Tibial artery (tissue), 4 donors: ENCODE measurements around the gene RAN.
A peak's percentile ranks its signal among the peaks of the same experiment; 100 is the strongest.

Experiments used
- DNase-seq, 2 donors: peaks; one replicate each; pipeline ENCODE4 v3.0.0-alpha.2; 2019
- H3K27ac ChIP-seq, 2 donors: fragments of 200-600 bp; sonication (generic) in 1 of 2; 1 replicate in 1 of 2; 2 replicates in 1 of 2; pipeline ENCODE4 v1.5.1; 2018 to 2019; ENCODE audit warnings: mild to moderate bottlenecking in 1 of 2
- H3K27me3 ChIP-seq, 2 donors: fragments of 200-600 bp; sonication (generic) in 1 of 2; one replicate each; pipeline versions ENCODE4 v1.5.1 to v1.6.0; 2016 to 2019
- H3K36me3 ChIP-seq, 3 donors: fragments of 200-600 bp; sonication (generic) in 2 of 3; one replicate each; pipeline ENCODE4 v1.5.1; 2016 to 2019; ENCODE audit warnings: mild to moderate bottlenecking in 2 of 3
- H3K4me1 ChIP-seq, 4 donors: fragments of 200-600 bp; sonication (generic) in 2 of 4; 1 replicate in 3 of 4; 2 replicates in 1 of 4; pipeline ENCODE4 v1.5.1; 2016 to 2019
- H3K4me3 ChIP-seq, 2 donors: fragments of 200-600 bp; sonication (generic) in 1 of 2; 1 replicate in 1 of 2; 2 replicates in 1 of 2; pipeline ENCODE4 v1.5.1; 2018 to 2019; ENCODE audit warnings: mild to moderate bottlenecking in 2 of 2
- H3K9me3 ChIP-seq, 3 donors: fragments of 200-600 bp; sonication (generic) in 1 of 3; one replicate each; pipeline ENCODE4 v1.5.1; 2016 to 2019
- CTCF ChIP-seq, 2 experiments: fragments of 200-600 bp in 1 of 2; fragments of 450-650 bp in 1 of 2; IDR thresholded peaks; one replicate each; pipeline ENCODE4 v1.5.1; 2017 to 2019; ENCODE audit warnings: antibody characterized with exemption in 2 of 2, mild to moderate bottlenecking in 1 of 2, moderate library complexity in 1 of 2
- intact Hi-C: fragments of 100-400 bp; cut with DNase I; formaldehyde crosslinking; loops from one replicate; pipeline ENCODE4 v1.15.0; 2023; ENCODE audit warnings: low total_unique reads

RAN gene

DNA sequence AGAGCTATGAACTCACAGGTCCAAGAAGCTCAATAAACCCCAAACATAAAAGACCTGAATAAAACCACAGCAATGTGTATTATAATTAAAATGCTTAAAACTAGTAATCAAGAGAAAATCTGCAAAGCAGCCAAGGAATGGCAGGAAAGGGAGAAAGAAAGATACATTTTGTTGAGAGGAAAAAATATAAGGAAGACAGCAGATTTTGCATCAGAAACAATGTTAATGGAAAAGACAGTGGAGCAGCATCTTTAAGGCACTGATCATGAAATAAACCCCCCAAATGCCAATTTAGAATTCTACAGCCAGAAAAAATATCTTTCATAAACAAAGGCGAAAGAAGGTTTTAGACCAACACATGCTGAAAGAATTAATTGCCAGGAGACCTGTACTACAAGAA is 39.3 kb downstream of the RAN start:
- no peak for TF ChIP-seq CTCF (IDR thresholded peaks at IDR 0.05)
- Histone ChIP-seq H3K4me3 (no peak overlapping the region), H3K36me3 (no peaks in the 10 kb centered on the region), H3K27ac (no peak overlapping the region), H3K9me3 (no peaks in the 10 kb centered on the region), H3K4me1 (peaks cover 0 to 4% (median 0%) of the 10 kb centered on the region in 4 donors), H3K27me3 (peaks cover 0 to 5% of the 10 kb centered on the region in 2 donors)
- no peak for DNase-seq
- intact Hi-C loops = no loop called here

- Histone ChIP-seq H3K9me3 (no peaks in the 10 kb centered on the region), H3K27ac (no peak overlapping the region), H3K27me3 (peaks cover 0 to 5% of the 10 kb centered on the region in 2 donors), H3K4me3 (no peak overlapping the region), H3K4me1 (peaks cover 0 to 8% (median 0%) of the 10 kb centered on the region in 4 donors), H3K36me3 (no peaks in the 10 kb centered on the region)
- DNase-seq = no peak
- intact Hi-C loops = no loop called here
- TF ChIP-seq CTCF (IDR thresholded peaks at IDR 0.05) = no peak
Observed at GRCh38 chr12:130911933-130912332, 40.1 kb downstream of the RAN start.

DNA sequence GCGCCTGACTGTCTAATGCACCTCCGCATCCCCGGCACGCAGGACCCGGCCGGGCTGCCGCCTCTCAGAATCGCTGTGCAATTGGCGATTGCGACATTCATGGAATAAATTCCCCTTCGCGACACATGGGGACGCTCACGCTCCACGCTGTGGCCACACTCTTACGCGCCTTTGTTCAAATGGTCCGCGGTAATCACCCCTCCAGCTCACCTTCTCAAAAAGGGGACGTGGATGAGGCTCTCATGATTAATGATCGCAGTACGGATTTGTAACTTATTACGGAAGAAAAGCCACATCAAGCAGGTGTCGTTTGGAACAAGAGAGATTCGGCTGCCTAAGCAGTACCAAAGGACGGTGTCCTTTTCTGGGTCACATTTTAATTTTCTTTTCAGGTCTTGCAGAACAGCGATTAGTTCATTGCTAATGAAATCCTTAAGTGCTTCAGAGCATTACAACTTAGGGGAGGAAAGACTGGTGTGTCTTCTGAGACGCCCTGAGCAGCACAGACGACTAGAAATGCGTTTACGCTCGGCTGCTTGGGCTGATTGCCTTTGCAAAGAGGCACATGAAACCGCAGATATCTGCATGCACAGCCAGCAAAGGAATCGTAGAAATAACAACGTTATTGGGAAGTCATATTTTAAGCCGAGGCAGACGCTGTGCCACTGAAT is 44.5 kb downstream of the RAN start:
- H3K4me3 ChIP-seq = peak overlapping the region in 1 of 2 donors; percentile 29
- H3K27me3 ChIP-seq = peaks cover 0 to 19% of the 10 kb centered on the region in 2 donors
- H3K9me3 ChIP-seq = peaks cover 0 to under 1% (median 0%) of the 10 kb centered on the region in 3 donors
- H3K36me3 ChIP-seq = no peaks in the 10 kb centered on the region
- peak; percentile 61 to 69 for DNase-seq
- intact Hi-C loops = loop anchor here (2.0 kb wide), 1 partner anchor 216 kb away; no protein-coding TSS in a partner anchor
- TF ChIP-seq CTCF (IDR thresholded peaks at IDR 0.05) = peak; percentile 97
- H3K27ac ChIP-seq = no peak overlapping the region
- H3K4me1 ChIP-seq = peaks cover 0 to 8% (median 0%) of the 10 kb centered on the region in 4 donors

- no peak overlapping the region for H3K27ac ChIP-seq
- no peak overlapping the region for H3K4me3 ChIP-seq
- H3K36me3 ChIP-seq = no peaks in the 10 kb centered on the region
- peaks cover 0 to 19% of the 10 kb centered on the region in 2 donors for H3K27me3 ChIP-seq
- DNase-seq = no peak
- H3K4me1 ChIP-seq = peaks cover 0 to 8% (median 0%) of the 10 kb centered on the region in 4 donors
- intact Hi-C loops = loop anchor here (2.0 kb wide), 1 partner anchor 215 kb away; no protein-coding TSS in a partner anchor
- H3K9me3 ChIP-seq = peaks cover 0 to 11% (median 5%) of the 10 kb centered on the region in 3 donors
- no peak for TF ChIP-seq CTCF (IDR thresholded peaks at IDR 0.05)
Observed at GRCh38 chr12:130917607-130918006, 45.7 kb downstream of the RAN start.

GRCh38 chr12:130919086-130919485 is 47.2 kb downstream of the RAN start:
- no peak for TF ChIP-seq CTCF (IDR thresholded peaks at IDR 0.05)
- no peak for DNase-seq
- H3K27me3 ChIP-seq = peaks cover 0 to 19% of the 10 kb centered on the region in 2 donors
- H3K4me1 ChIP-seq = peaks cover 0 to 8% (median 0%) of the 10 kb centered on the region in 4 donors
- no peak overlapping the region for H3K4me3 ChIP-seq
- no peak overlapping the region for H3K27ac ChIP-seq
- intact Hi-C loops = no loop called here
- peaks cover 0 to 11% (median 5%) of the 10 kb centered on the region in 3 donors for H3K9me3 ChIP-seq
- H3K36me3 ChIP-seq = no peaks in the 10 kb centered on the region
